ENCODE data around the gene KRT6C. TPM values are rescaled to one million over a fixed set of nuclear protein-coding genes. Genes with fewer than 3 reads are reported as not detected.

Gene KRT6C
- total and polyA plus RNA-seq, 2 experiments from 2014 or later, result not detected

DNA sequence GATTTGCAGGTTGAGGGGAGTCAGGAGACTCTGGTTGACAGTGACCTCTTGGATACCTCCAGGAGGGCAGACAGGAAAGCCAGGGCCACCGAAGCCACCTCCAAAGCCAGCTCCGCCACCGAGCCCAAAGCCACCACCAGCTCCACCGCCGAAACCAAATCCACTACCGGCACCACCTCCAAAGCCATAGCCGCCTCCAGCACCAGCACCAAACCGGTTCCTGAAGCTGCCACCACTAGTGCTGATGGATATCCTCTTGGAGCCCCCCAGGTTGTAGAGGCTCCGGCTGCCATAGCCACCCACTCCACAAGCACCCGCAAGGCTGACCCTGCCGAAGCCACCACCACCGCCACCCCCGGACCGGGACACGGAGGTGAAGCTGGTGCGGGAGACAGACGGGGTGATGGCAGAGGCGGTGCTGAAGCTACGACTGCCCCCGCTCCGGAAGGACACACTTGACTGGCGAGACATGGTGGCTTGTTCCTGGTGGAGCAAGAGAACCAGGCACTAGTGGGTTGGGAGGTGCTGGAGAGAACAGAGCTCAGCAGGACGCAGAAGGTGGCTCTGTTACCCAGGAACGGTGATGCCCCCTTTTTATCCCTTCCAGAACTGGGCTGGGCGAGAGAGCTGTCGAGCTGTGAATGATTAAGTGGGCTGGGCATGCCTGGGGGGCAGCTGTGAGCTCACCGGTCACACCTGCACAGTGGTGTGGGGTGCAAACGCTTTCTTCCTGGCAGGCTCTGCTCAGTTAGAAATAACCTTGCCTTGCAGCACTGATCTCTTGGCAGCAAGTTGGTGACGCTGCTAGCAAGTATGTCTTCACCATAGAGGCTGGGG lies 46.4 kb upstream of the KRT6C start, which contains the start of gene KRT5 (continued):
- TF ChIP-seq, protein P1, sequence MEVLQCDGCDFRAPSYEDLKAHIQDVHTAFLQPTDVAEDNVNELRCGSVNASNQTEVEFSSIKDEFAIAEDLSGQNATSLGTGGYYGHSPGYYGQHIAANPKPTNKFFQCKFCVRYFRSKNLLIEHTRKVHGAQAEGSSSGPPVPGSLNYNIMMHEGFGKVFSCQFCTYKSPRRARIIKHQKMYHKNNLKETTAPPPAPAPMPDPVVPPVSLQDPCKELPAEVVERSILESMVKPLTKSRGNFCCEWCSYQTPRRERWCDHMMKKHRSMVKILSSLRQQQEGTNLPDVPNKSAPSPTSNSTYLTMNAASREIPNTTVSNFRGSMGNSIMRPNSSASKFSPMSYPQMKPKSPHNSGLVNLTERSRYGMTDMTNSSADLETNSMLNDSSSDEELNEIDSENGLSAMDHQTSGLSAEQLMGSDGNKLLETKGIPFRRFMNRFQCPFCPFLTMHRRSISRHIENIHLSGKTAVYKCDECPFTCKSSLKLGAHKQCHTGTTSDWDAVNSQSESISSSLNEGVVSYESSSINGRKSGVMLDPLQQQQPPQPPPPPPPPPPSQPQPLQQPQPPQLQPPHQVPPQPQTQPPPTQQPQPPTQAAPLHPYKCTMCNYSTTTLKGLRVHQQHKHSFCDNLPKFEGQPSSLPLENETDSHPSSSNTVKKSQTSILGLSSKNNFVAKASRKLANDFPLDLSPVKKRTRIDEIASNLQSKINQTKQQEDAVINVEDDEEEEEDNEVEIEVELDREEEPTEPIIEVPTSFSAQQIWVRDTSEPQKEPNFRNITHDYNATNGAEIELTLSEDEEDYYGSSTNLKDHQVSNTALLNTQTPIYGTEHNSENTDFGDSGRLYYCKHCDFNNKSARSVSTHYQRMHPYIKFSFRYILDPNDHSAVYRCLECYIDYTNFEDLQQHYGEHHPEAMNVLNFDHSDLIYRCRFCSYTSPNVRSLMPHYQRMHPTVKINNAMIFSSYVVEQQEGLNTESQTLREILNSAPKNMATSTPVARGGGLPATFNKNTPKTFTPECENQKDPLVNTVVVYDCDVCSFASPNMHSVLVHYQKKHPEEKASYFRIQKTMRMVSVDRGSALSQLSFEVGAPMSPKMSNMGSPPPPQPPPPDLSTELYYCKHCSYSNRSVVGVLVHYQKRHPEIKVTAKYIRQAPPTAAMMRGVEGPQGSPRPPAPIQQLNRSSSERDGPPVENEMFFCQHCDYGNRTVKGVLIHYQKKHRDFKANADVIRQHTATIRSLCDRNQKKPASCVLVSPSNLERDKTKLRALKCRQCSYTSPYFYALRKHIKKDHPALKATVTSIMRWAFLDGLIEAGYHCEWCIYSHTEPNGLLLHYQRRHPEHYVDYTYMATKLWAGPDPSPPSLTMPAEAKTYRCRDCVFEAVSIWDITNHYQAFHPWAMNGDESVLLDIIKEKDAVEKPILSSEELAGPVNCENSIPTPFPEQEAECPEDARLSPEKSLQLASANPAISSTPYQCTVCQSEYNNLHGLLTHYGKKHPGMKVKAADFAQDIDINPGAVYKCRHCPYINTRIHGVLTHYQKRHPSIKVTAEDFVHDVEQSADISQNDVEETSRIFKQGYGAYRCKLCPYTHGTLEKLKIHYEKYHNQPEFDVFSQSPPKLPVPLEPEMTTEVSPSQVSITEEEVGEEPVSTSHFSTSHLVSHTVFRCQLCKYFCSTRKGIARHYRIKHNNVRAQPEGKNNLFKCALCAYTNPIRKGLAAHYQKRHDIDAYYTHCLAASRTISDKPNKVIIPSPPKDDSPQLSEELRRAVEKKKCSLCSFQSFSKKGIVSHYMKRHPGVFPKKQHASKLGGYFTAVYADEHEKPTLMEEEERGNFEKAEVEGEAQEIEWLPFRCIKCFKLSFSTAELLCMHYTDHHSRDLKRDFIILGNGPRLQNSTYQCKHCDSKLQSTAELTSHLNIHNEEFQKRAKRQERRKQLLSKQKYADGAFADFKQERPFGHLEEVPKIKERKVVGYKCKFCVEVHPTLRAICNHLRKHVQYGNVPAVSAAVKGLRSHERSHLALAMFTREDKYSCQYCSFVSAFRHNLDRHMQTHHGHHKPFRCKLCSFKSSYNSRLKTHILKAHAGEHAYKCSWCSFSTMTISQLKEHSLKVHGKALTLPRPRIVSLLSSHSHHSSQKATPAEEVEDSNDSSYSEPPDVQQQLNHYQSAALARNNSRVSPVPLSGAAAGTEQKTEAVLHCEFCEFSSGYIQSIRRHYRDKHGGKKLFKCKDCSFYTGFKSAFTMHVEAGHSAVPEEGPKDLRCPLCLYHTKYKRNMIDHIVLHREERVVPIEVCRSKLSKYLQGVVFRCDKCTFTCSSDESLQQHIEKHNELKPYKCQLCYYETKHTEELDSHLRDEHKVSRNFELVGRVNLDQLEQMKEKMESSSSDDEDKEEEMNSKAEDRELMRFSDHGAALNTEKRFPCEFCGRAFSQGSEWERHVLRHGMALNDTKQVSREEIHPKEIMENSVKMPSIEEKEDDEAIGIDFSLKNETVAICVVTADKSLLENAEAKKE (CRISPR knock-in tag; IDR thresholded peaks at IDR 0.05), result no peak
- no peak for TF ChIP-seq EZH2phosphoT487 (IDR thresholded peaks at IDR 0.05; ENCODE audit: unreplicated experiment)
- no peak for TF ChIP-seq NANOG (IDR thresholded peaks at IDR 0.05; ENCODE audit: borderline replicate concordance)
- no peak for TF ChIP-seq ZNF114 (CRISPR knock-in tag; IDR thresholded peaks at IDR 0.05)
- TF ChIP-seq STAT1 (IDR thresholded peaks at IDR 0.05; ENCODE audit: unreplicated experiment), result no peak
- no peak for TF ChIP-seq POLR2AphosphoS5 (IDR thresholded peaks at IDR 0.05; ENCODE audit: low read depth)
- no peak for TF ChIP-seq JUNB (IDR thresholded peaks at IDR 0.05; ENCODE audit: unreplicated experiment)
- TF ChIP-seq CREB1 (CRISPR knock-in tag; IDR thresholded peaks at IDR 0.05; ENCODE audit: low read depth), result no peak
- TF ChIP-seq, protein P2, sequence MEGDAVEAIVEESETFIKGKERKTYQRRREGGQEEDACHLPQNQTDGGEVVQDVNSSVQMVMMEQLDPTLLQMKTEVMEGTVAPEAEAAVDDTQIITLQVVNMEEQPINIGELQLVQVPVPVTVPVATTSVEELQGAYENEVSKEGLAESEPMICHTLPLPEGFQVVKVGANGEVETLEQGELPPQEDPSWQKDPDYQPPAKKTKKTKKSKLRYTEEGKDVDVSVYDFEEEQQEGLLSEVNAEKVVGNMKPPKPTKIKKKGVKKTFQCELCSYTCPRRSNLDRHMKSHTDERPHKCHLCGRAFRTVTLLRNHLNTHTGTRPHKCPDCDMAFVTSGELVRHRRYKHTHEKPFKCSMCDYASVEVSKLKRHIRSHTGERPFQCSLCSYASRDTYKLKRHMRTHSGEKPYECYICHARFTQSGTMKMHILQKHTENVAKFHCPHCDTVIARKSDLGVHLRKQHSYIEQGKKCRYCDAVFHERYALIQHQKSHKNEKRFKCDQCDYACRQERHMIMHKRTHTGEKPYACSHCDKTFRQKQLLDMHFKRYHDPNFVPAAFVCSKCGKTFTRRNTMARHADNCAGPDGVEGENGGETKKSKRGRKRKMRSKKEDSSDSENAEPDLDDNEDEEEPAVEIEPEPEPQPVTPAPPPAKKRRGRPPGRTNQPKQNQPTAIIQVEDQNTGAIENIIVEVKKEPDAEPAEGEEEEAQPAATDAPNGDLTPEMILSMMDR (conservative IDR thresholded peaks at IDR 0.05; ENCODE audit: low read depth in 2 of 2), result no peak
- TF ChIP-seq EZH2 (IDR thresholded peaks at IDR 0.05; ENCODE audit: low read depth, unreplicated experiment), result no peak
- TF ChIP-seq ZNF331 (CRISPR knock-in tag; IDR thresholded peaks at IDR 0.05; ENCODE audit: low read depth), result no peak

Measured in GM23338 (cell line).